OCI-M2 (cell line): ENCODE measurements around the gene IPPK.

ENCODE experiments used
- DNase-seq: peaks from one replicate; lab custom pipeline; 2025; ENCODE audit not compliant: unreplicated experiment; lab: John Stamatoyannopoulos, UW

The IPPK gene

DNA sequence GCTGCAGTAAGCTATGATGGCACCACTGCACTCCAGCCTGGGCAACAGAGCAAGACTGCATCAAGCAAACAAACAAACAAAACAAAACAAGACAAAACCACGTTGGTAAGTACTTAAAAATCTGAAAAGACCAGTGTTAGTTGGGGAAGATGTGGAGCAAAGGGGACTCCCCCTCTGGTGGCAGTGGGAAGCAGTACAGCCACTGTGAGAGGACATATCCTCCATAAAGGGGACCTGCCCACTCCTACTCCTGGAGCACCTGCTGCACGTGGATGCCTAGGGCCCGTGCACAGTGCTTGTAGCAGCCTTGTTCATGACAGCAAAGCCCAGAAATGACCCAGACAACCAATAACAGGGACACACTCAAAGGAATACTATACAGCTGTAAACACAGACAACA, 17.0 kb upstream of the IPPK start:
- DNase-seq, result no peak

DNA sequence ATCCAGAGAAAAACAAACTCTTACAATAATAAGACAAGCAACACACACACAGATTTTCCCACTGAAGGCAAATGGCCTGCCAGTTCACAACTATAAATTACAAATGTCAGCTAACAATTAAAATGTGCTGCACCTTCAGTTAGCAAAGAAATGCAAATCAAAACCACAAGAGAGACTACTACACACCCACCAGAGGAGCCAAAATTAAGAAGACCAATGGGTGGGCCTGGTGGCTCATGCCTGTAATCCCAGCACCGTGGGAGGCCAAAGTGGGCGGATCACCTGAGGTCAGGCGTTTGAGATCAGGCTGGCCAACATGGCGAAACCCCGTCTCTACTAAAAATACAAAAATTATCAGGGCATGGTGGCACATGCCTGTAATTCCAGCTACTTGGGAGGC, 15.1 kb upstream of the IPPK start:
- no peak for DNase-seq

DNA sequence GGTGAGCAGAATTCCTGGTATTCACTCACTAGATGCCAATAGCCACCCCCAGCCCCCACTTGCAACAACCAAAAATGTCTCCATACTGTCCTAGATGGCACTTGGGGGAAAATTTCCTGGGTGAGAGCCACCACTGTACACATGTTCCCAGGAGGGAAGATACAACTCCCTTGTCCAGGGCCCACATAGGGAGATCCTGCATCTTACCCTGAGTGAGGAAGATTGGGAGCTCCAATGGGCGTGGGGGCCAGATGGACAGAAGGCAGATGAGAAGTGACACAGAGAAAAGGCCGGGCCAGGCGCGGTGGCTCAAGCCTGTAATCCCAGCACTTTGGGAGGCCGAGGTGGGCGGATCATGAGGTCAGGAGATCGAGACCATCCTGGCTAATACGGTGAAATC, 12.3 kb upstream of the IPPK start:
- no peak for DNase-seq

DNA sequence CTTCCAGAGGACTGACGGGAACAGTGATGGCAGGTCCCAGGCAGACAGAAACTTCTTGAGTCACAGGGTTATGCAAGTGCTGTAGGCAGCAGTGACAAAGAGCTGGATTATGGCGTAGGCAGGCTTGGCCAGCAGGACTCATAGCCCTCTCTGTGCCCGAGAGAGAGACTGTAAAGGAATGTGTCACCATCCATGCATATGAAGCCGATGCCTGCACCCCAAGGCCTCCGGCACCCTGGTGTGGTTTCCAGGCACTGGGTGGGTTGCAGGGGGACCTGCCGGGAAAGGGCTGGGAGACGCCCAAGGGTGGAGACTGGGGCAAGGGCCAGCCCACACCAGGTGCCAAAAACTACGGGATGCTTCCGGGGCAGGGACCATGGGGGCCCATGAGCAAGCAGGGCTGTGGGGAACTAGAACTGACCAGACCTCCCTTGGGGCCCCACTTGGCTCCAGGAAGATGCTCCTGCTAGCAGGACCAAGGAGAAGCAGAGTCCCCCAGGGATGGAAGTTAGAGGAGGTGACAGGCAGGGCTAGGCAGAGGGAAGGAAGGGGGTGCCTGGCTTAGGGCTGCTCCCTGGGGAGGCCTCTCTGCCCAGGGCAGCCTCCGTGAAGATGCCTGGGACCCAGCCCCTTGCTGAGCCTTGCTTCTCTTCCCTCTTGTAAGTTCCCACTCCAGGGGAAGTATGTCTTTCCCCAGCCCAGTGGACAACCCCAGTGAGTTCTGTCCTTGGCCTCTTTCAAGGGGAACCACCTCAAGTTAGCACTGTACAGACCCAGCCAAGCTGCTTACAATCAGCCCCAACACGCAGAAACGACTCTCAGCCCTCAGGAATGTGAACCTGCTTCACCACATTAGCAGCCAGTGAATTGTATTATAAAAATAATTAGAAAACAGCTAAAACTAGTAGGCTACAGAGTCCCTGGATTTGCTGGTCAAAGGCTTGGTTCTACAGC, 10.5 kb upstream of the IPPK start:
- no peak for DNase-seq

DNA sequence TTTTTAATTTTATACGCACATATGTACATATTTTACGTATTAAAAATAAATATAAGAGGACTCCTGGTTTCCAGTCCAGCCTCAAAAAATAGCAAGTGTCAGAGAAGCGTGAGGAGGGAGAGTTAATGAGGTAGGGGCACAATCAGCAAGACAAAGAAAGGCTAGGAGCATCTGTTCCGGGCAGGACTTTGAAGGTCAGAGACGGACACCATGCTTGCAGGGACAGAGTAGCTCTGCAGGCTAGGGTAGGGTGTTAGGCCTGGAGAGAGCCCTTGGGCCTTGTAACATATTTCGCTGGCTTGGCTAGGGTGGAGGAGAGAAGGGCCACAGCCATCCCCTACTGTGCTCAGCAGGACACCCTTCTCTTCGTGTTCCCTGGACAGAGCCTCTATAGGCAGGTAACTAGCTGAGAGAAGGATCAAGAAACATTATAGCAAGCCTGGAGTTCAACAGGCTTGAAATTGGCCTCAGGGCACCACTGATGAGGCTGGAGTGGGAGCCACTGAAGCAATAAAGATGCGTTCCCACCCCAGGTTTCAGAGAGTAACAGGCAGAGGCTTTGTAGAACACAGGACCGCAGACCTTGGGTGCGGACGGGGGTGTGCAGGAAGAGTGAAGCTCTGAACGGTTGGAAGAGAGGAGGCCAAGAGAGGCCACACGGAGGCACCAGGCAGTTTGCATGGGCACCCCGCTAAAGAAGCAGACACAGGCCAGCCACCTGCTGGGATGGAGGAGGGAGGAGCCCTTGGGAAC, 9.7 kb upstream of the IPPK start:
- no peak for DNase-seq

DNA sequence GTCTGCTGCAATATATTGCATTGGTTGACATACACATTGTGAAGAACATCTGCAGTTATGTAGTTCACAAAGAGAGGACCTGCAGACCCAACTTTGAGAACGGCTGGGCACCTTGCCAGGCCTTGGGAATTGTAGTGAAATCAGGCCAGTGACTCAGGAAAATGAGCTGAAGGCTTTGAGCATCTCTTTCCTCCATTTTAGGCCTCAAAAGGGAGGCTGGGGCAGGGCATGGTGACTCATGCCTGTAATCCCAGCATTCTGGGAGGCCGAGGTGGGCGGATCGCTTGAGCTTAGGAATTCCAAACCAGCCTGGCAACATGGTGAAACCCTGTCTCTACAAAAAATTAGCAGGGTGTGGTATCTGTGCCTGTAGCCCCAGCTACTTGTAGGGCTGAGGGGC, 1.4 kb upstream of the IPPK start:
- no peak for DNase-seq

DNA sequence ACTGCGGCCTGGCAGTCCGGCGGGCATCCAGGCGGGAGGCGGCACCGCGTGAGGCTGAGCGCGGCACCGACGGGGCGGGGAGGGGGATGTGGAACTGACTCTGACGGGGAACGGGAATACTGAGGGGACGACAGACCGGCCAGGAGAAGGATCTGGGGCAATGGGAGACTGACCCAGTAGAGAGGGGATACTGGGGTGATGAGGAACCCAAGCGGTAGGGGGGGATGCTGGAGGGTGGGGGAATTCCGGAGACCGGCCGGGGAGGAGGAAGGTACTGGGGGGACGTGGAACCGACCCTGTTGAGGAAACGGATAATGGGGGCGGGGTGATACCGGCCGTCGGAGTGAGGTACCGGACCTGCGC, 423 bp downstream of the IPPK start:
- DNase-seq, result no peak

DNA sequence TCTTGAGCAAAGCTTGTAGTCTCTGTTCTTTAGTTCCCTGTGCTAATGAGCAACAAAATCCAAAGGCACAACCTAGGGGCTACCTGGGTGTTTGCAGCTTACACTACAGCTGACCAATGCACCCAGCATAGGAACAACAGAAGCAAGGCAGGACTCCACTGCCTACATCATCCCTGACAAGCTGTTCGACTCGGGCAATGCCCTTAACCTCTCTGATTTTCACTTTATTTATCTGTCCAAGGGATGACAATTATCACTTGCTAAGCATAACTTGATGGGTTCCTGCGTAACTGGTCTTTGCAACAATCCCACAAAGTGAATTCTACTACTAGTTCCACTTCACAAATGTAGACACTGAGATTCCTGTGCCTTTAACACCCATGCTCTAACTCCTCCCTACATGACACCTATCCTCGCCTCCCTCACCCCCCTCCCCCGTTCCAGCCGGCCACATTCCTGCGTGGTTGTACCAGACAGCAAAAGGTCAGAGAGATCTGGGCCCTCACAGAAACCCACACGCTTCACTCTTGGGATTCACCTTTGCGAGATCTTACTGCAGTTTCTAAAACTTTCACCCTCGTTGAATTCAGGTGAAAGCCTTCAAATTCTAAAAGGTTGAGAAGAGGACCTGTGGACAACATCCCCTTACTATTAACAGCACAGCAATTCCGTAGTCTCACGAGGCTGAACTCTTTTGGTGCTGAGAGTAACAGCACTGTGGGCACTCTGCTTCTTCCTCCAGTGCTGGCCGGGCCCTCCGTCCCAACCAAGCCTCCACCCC, 995 bp downstream of the IPPK start:
- DNase-seq, result no peak

DNA sequence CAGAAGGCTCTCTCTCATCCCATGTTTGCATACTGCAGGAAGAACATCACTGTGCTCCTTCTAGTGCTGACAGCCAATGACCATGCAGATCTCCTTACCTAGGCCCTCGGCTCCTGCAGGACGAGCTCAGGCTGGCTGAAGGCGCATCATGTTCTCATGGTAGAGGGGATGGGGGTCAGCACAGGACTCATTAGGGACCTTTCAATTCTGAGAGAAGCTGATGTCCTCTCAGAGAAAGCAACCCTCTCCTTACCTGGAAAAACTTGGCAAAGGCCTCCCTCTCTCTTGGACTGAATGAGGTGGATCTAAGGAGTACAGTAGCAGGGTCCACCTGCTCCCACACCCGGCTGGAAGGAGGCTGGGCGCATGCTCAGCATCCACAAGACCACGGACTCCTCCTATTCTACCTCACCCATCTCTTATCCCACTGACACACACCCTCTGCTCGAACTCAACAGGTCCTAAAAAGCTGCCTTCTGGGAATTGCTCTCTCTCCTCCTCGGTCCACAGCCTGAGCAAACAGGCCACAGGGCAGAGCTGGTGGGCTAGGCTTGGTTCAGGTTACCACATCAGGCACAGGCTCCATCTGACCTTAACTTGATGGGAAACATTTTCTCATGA, 2.9 kb downstream of the IPPK start:
- no peak for DNase-seq

DNA sequence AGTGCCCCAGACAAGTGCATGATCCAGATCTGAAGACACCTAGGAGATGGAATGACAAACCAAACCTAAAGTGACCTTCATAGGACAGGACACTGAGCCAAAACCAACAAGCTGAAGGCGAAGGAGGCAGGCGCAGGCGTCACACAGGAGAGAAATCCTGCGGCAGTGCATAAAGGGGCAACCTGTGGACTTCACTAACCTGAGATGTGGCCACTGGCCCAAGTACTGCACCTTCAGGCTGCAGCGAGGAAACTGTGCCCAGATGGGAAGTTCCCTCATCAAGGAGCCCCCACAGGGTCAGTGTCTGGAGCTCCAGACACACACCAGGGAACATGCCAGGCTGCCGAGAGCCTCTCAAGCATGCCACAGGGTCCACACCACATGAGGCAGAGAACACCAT, 3.7 kb downstream of the IPPK start:
- DNase-seq, result no peak

DNA sequence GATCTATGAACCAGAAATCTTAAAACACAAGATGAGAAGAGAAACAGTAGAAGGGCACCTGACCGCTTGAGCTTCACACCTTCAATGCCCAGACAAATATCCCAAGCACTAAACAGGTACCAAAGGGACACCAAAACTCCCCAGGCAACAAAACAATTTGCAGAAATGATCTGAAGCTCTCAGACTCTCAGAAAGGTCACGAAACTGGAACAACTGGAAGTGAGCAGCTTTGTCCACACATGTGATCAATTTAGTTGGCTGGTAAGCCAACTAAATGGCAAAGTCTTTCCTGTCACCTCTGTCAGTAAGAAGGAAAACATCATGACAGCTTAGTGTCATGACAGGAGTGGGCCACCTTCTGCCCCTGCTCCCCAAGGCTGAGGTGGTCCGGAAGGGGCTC, 4.1 kb downstream of the IPPK start:
- DNase-seq, result no peak

DNA sequence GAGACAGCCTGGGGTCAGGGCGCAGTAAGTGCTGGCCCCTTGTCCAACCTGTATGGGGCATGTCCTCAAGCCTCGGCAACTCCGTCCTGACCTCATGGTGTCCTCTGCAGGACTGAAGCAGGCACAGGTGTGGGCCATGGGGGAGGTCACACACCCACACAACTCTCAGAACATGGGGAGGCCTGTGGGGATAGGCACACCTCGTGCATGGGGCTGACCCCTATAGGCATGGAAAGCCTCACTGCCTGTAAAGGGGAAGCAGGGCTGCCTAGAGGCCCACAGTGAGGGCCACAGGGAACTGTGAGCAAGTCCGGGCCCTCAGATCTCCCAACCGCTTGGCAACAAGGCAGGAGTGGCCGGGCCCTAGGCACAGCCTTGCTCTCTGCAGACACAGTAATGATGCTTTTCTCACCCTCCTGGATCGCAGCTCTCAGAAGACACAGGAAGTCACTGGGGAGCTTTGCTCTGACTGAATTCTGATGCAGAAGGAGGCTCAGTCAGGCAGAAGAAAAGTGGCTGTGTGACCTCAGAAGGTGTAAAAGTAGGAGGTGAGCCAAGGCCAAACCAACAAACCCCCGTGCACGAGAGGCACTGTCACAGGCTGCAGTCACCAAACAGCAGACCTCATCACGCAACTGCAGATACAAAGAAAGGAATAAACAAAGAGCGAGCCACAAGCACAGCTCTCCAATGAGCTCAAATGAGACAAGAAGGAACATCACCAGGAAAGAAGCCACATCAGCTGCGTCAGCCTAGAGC, 5.4 kb downstream of the IPPK start:
- no peak for DNase-seq

DNA sequence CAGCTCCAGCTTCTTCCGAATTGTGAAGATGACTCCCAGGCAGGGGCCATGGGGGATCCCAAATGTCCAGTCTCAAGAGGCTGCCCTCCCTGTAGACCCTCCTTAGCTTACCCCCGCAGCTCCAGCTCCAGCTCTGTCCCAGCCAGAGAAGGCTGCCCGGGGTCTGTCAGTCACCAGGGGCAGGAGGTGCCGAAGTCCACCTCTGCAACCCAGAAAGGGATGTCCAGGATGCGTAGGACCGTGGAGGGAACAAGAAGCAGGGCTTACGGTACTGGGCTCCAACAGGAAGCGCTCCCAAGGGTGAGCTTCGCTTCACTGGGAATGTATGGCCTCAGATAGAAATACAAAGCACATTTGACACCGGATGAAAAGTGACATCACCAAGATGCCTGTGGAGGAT, 6.0 kb downstream of the IPPK start:
- DNase-seq, result no peak

DNA sequence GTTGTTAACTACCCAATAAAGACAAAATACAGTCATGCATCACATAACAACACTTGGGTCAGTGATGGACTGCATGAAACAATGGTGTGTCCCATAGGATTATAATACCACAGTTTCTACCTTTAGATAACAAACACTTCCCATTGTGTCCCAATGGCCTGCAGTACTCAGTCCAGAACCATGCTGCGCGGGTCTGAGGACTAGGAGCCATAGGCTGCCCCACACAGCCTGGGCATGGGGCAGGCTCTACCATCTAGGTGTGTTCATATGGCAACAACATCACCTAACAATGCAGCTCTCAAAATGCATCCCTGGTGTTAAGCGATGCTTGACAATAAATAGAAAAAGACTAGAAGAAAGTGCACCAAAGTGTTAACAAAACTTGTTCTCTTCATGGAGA, 6.8 kb downstream of the IPPK start:
- no peak for DNase-seq

DNA sequence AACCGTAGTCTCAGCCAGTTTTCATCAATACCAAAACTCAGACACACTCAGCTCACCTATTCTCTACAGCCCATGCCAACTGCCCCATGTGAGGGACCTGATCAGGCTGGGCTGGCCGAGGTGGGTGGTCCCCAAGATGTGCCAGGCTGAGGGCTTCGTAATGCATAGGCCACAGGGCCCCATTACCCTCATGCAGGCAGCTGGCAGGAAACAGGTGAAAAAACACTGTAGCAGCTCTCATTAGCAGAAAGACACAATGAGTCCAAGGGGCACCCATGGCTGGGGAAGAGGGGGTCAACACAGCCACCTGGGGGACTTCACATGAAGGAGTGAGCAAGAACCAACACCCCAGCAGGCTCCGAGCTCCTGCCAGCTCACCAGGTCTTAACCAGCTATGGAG, 8.2 kb downstream of the IPPK start:
- DNase-seq, result no peak

DNA sequence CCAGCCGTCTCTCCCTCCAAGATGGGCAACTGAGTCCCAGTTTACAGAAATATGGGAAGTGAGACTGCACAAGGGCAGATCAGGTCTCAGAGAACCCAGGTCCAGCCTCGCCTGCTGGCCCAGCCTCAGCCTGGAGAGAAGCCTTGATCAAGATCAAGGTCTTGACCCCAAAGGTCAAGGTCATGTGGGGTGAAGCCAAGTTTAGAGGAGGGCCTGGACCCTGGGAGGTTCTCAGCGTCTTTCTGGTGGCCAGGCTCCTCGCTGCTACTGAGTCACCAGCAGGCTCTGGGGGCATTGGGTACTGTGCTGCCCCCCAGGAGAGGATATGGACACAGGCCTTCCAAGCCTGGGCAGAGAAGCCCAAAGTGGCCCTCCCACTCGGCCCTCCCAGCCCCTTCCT, 8.8 kb downstream of the IPPK start:
- no peak for DNase-seq

DNA sequence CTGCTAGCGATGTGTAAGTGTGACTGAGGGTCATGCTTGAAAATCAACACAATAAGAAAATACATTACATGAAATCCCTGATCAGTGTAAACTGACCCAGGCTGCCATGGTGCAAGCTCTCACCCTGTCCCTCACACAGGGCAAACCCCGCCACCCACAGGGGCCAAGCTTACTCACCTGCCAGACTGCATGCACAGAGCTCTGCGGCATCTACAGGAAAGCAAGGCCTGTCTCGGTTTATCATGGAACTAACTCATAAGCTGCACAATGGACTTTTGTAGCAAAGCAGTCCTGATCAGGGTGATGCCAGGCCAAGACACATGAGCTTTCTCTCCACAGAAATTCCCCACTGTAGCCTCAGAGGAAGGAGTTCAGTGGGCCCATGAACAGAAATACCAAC, 9.7 kb downstream of the IPPK start:
- no peak for DNase-seq

DNA sequence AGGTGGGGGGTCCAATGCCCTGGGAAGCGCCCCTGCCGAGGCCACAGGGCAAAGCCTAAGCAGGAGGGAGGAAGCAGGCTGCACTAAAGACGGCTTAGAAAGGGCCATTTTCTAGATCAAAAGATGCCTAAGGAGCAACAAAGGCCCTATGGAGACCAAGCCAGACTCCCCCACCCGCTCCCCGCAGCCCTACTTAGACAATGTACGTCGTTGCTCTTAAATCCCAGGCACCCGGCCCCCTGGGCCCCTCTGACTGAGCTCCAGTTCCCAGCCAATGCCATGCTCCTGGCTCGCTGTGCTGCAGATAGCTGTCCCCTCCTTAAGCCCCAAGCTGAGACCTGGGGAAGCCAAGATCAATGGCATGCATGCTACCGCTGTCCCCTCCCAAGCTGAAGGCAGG, 10.3 kb downstream of the IPPK start:
- DNase-seq, result no peak

DNA sequence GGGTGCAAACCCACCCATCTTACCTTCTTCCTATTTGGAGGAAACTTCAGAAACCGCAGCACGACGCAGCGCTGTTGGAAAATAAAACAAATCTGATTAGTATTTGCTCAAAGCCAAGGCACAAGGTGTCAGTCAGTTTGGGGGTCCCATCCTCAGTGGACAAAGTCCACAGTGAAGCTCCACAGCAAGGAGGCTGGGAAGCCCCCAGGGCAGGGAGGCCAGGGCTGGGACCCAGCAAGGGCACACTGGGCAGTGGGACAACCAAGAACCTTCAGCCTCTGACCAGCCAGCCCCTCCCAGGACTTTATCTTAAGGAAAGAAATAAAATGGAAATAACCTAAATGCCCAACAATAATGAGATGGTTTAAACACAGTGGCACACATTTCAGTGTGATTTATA, 11.3 kb downstream of the IPPK start:
- DNase-seq, result no peak

DNA sequence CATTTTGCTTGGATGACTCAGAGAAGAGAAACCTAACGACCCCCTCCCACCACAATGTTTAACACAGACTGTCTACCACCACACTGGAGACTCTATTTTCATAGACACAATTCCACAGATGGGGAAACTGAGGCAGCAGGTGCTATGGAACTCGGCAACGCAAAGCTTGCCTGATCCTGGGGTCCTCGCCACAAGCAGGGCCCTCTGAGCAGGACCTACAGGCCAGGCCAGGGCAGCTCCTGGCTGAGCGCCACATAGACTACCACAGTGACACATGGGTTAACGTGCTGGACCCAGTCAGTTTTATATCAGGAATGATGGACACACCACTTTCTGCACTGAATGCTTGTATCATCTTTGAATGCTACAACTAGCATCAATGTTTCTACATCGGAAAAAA, 11.8 kb downstream of the IPPK start:
- no peak for DNase-seq
